Chondrocyte (in vitro differentiated cells): ENCODE data around the gene PLAAT3. TPM values are rescaled to one million over a fixed set of nuclear protein-coding genes. Genes with fewer than 3 reads are reported as not detected.
"Not testable (repeated sequence)": the region's sequence is repeated elsewhere in the genome, so short reads cannot be mapped to it uniquely, and the experiment has no call there.

Source experiments
- DNase-seq: peaks from one replicate; pipeline ENCODE4 v3.0.0; 2021; ENCODE audit warnings: mixed read lengths, low spot score
- H3K27ac Mint-ChIP-seq: one replicate; pipeline ENCODE4 v1.8.0; 2021; ENCODE audit warnings: mild to moderate bottlenecking, moderate library complexity, mixed read lengths; ENCODE audit not compliant: unreplicated experiment
- H3K27me3 Mint-ChIP-seq: 2 replicates; pipeline ENCODE4 v1.8.0; 2021; ENCODE audit warnings: low read depth, mixed read lengths
- H3K36me3 Mint-ChIP-seq: 2 replicates; pipeline ENCODE4 v1.8.0; 2021; ENCODE audit warnings: low read depth, mixed read lengths
- H3K4me1 Mint-ChIP-seq: 2 replicates; pipeline ENCODE4 v1.8.0; 2021; ENCODE audit warnings: low read depth, mild to moderate bottlenecking, mixed read lengths
- H3K4me3 Mint-ChIP-seq: one replicate; pipeline ENCODE4 v1.8.0; 2021; ENCODE audit warnings: mild to moderate bottlenecking, moderate library complexity, mixed read lengths; ENCODE audit not compliant: unreplicated experiment
- H3K9me3 Mint-ChIP-seq: 2 replicates; pipeline ENCODE4 v1.8.0; 2021; ENCODE audit warnings: low read depth, mixed read lengths
- total RNA-seq: library from RNA; stranded (reverse); gene quantifications from 3 replicates; pipeline ENCODE4 v1.2.1, GENCODE V29; 2021
- TF ChIP-seq, protein P1 (sequence below): fragments of 200-600 bp; sonication (generic); IDR thresholded peaks from 2 replicates; pipeline ENCODE4 v1.5.0; 2021; ENCODE audit warnings: antibody characterized with exemption, mild to moderate bottlenecking, moderate library complexity

PLAAT3 gene
- total RNA-seq, 1 donor from 2014 or later = 21.2 TPM

DNA sequence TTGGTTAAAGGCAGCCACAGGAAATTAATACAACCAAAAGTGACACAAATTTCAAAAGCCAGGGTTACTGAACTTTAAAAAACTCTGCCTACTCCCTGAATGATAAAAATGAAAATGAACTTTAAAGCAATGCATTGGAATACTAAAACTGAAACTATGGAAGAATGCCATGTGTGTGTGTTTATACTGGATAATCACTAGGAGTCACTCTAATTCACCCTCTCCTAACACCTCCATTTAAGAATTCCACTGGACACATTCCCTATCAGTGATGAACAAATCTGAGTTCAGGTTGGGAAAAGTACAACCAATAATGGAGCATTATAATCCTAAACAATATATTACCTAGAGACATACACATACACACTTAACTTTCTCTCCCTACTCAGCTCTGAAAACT, 27.5 kb upstream of the PLAAT3 start:
- Mint-ChIP-seq H3K9me3 (no peaks in the 10 kb centered on the region), H3K36me3 (peaks cover 29% of the 10 kb centered on the region), H3K4me3 (no peak overlapping the region), H3K27ac (no peak overlapping the region), H3K4me1 (peaks cover 5% of the 10 kb centered on the region), H3K27me3 (no peaks in the 10 kb centered on the region)
- TF ChIP-seq, protein P1, sequence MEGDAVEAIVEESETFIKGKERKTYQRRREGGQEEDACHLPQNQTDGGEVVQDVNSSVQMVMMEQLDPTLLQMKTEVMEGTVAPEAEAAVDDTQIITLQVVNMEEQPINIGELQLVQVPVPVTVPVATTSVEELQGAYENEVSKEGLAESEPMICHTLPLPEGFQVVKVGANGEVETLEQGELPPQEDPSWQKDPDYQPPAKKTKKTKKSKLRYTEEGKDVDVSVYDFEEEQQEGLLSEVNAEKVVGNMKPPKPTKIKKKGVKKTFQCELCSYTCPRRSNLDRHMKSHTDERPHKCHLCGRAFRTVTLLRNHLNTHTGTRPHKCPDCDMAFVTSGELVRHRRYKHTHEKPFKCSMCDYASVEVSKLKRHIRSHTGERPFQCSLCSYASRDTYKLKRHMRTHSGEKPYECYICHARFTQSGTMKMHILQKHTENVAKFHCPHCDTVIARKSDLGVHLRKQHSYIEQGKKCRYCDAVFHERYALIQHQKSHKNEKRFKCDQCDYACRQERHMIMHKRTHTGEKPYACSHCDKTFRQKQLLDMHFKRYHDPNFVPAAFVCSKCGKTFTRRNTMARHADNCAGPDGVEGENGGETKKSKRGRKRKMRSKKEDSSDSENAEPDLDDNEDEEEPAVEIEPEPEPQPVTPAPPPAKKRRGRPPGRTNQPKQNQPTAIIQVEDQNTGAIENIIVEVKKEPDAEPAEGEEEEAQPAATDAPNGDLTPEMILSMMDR = peak; percentile 56
- DNase-seq = no peak

DNA sequence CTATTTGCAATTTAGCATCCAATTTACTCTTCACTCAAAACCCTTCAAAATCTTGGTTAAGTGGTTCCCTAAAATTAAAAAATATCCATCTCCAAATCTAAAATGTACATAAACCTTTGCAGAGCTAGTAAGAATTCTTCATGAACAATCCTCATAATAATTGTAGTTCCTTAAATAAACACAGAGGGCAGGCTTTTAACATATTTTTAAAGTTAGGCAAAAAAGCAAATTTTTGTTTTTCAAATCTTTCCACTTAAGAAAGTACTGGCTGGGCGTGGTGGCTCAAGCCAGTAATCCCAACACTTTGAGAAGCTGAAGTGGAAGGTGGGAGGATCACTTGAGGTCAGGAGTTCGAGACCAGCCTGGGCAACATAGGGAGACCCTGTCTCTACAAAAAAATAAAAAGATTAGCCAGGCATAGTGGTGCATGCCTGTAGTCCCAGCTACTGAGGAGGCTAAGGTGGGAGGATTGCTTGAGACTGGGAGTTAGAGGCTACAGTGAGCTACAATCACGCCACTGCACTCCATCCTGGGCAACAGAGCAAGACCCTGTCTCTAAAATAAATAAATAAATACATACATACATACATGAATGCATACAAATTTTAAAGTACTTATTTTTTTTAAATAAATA, 25.1 kb upstream of the PLAAT3 start:
- no peak overlapping the region for H3K27ac Mint-ChIP-seq
- no peaks in the 10 kb centered on the region for H3K27me3 Mint-ChIP-seq
- H3K36me3 Mint-ChIP-seq = peaks cover 25% of the 10 kb centered on the region
- peaks cover 8% of the 10 kb centered on the region for H3K4me1 Mint-ChIP-seq
- TF ChIP-seq, protein P1 = peak; percentile 80
- DNase-seq = no peak
- no peaks in the 10 kb centered on the region for H3K9me3 Mint-ChIP-seq
- no peak overlapping the region for H3K4me3 Mint-ChIP-seq

DNA sequence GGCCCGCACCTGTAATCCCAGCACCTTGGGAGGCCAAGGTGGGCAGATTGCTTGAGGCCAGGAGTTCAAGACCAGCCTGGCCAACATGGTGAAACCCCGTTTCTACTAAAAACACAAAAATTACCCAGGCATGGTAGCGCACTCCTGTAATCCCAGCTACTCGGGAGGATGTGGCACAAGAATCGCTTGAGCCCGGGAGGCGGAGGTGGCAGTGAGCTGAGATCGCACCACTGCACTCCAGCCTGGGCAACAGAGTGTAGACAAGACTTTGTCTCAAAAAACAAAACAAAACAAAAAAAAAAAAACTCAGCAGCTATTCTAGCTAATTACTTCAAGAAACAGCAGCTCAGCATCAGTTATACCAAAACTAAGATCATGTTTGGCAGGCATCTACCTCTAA, 24.2 kb upstream of the PLAAT3 start:
- H3K36me3 Mint-ChIP-seq = peaks cover 21% of the 10 kb centered on the region
- H3K9me3 Mint-ChIP-seq, H3K4me1 Mint-ChIP-seq, H3K27me3 Mint-ChIP-seq, DNase-seq, H3K27ac Mint-ChIP-seq, H3K4me3 Mint-ChIP-seq: not testable (repeated sequence)

GRCh38 chr11:63635762-63636465, 21.7 kb upstream of the PLAAT3 start:
- Mint-ChIP-seq H3K4me3 (no peak overlapping the region), H3K27me3 (no peaks in the 10 kb centered on the region), H3K9me3 (no peaks in the 10 kb centered on the region), H3K27ac (no peak overlapping the region), H3K4me1 (peaks cover 12% of the 10 kb centered on the region), H3K36me3 (peaks cover 24% of the 10 kb centered on the region)
- DNase-seq = no peak
- TF ChIP-seq, protein P1 = peak; percentile 91

DNA sequence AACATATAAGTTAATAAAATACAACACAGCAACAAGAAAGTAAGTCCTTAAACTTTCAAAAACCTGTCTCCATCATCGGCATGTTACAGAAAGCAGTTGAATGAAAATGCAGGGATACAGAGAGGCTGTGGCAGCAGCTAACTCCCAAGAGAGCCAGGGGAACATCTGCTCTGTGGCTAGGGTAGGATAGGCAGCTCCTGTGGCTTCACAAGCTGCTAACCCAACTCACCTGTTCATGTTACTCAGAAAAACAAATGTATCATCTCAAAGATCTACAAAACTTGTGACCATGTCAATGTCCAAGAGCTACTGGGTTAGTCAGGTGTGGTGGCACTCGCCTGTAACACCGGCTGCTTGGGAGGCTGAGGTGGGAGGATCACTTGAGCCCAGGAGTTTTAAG, 15.2 kb upstream of the PLAAT3 start:
- Mint-ChIP-seq H3K36me3 (peaks cover 35% of the 10 kb centered on the region), H3K4me1 (peaks cover 4% of the 10 kb centered on the region), H3K9me3 (no peaks in the 10 kb centered on the region), H3K27me3 (no peaks in the 10 kb centered on the region), H3K27ac (no peak overlapping the region), H3K4me3 (no peak overlapping the region)
- TF ChIP-seq, protein P1 = no peak
- no peak for DNase-seq
